ENCODE data around the gene PRCC. TPM values are rescaled to one million over a fixed set of nuclear protein-coding genes. Genes with fewer than 3 reads are reported as not detected.

Gene PRCC
- total RNA-seq, 1 experiment from 2014 or later = 25.0 TPM

DNA sequence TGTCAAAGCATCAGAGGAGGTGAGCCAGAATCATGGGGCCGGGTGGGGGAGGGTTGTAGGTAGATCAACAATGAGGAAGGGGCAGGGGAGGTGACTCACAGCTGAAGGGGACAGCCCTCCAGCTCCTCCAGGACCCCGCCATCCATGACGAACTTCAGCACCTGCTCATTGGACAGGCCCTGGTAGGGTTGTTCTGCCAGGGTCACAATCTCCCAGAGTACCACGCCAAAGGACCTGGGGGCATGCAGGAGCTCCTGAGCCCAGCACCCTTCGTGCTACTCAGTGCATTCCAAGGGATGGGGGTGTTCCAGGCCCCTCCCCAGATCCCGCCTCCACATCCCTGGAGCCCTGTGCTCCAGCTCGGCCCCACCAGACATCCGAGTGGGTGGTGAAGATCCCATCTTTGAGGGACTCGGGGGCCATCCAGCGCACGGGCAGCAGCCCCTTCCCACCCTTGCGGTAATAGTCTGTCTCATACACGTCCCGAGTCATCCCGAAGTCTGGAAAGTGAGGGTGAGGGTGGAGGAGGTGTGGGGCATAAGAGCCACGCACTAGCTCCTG is 74.0 kb downstream of the PRCC start:
- DNase-seq (ENCODE audit: low read depth) = no peak

DNA sequence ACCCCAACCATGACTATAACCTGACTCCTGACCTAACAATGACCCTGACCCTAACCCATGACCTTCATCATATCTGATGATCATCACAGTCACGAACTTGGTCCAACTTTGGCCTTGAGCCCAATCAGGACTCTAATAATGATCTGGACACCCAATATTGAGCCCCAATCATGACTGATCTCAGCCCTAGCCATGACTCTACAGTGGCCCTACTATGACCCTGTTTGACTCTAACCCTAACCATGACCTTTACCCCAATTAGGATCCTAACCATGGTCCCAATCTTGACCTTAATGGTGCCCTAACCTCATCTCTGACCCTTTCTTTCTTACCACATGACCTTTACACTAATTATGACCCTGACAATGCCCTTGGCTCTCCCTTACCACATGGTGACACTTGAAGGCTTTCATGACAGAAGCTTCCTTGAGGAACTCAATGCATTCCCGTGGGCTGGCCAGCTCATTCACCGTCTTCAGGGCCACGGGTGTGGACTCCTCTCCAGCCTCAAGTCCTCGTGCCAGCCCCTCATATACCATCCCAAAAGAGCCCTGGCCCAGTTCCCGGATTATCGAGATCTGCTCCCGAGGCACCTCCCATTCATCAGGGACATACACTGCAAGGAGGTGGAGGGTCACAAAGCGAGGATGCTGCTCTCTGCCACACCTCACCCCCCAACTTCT is 75.4 kb downstream of the PRCC start:
- no peak for DNase-seq (ENCODE audit: low read depth)

DNA sequence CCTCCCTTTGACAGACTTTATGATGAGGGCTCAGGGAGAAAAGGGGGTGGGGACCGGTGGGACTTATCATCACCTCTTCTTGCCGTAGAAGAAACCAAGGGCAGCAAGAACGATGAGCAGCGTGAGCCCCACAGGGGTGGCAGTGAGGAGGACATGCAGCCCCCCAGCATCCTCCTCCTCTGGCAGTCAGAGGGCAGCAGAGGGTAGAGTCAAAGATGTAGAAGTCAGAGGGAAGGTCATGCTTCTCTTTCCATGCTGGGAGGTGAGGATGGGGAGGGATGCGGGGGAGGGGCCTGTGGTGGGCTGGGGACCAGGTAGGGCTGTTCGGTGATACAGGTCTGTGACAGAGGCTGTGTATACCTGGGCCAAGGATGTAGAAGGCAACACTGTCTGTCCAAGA is 76.8 kb downstream of the PRCC start:
- no peak for DNase-seq (ENCODE audit: low read depth)

DNA sequence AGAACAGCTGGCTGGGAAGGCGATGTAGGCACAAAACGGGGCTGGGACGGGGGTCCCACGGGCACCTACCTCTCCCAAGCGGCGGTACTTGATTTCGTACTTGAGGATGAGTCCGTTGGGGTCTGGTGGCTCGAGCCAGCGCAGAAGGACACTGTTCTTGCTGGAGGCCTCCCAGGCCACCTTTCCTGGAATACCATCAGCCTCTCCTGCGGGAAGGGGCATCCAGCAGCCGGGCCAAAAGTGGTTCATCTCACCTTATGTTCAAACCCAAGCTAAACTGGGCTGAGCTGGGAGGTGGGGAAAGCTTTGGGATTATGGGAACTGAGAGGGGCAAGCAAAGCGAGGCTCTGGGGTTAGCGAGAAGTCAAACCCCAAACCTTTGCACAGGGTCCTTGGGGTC is 77.3 kb downstream of the PRCC start:
- no peak for DNase-seq (ENCODE audit: low read depth)

DNA sequence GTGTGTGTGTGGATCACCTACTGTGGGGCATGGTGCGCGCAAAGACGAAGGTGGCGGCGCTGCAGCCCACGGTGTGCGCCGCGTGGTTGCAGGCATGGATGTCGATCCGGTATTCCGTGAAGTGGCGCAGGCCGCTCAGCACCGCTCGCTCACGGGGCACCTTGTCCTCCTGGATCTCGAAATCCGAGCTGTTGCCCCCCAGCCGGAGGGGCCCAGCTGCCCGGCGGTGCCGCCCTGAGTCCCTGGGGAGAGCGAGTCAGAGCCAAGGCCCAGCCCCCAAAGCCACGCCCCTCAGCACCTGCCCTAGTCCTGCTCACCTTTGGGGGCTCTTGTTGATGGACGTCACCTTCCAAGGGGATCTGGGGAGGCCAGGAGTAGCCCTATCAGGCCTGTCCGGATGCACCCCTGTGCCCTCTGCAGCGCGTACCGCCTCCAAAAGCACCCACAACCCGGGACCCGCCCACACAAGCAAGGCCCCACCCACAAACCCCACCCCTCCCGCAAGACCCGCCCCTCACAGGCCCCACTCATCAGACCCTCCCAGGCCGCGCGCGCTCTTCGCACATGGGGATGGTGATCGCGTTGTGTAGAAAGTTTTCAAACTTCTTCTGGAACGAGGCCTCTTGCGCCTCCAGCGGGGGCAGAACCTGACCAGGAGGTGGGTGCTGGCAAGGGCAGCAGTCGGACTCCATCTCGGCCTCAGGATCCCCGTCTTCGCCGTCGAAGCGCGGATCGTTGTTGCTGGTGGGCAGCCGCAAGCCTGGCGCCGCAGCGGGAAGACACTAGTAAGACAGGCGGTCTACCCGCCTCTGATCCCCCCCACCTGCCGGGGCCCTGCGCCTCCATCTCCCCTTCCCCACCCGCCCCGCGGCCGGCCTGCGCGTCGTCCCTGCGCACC is 78.0 kb downstream of the PRCC start:
- no peak for DNase-seq (ENCODE audit: low read depth)

DNA sequence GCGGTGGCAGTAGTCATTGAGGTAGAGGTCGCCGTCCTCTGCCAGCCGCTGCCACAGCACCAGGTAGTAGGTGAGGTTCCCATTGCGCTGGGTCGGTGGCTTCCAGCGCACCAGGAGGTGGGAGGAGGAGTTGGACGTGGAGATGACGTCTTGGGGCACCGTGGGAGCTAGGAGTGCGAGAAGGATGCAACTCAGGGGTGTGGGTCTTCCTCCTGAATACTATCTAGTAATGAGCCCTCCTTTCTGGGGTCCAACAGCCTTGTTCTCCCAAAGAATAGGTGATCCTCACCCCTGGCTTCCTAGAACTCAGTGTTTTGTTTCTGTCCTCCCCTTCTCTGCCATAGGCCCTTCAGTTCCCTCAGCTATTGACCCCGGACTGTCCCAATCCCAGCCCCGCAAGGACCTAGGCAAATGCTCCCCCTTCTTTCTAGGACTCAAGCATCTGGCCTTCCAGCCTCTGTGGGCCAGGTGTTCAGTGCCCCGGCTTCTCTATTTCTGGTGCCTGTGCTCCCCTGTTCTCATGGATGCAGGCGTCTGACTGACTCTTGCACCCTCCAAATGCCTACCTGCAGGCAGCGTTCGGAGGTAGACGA is 78.7 kb downstream of the PRCC start:
- no peak for DNase-seq (ENCODE audit: low read depth)

DNA sequence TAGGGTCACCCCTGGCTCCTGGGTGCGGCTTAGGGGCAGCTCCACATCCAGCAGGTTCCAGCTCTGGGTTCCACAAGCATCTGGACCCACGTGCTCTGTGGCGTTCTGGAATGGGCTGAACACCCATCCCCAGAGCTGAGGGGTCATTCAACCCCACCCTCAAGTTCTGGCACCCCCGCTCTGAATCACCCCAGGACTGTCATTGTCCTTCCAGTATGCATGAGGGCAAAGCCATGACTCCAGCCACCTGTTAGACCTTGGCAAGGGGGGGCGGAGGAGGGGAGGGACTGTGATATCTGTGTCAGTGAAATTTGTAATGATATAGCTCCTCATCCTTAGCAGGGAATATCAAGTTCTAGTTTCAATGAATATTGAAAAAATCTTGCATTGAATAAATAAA is 79.3 kb downstream of the PRCC start:
- no peak for DNase-seq (ENCODE audit: low read depth)

DNA sequence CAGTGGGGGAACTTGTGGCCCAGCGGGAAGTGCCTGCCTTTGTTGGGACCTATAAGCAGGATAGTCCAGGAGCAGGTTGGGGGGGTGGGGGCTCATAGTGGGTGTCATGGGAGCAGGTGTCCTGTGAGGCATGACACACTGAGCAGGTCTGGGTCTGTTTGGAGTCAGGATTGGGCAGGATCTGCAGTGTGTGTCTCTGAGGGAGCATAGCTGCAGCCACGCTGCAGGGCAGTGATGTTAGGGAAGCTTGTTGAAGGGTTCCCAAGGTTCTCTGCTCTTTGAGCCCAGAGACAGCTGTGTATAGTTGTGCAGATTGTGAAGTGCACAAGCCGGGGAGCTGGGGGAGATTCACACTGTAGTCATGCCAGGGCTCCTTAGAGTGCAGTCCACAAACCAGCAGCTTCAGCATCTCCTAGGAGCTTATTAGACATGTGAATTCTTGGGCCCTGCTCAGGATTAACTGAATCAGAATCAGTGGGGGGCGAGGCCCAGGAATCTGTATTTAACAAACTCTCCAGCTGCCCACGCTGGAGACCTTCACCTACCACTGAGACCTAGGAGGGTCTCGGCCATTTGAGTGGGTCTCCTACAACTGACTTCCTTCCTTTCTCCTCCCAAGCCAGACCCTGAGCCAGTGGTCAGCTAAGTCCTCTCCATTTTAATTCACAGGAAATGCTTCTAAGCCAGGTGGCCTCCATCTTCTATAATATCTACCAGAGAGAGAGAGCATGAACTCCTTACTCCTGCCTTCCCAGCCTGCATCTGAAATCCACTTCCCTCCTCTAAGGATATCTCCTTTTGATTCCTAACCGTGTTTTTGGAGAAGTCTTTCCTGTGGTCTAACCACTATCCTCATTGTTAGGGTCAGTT is 80.5 kb downstream of the PRCC start:
- DNase-seq (ENCODE audit: low read depth) = no peak

DNA sequence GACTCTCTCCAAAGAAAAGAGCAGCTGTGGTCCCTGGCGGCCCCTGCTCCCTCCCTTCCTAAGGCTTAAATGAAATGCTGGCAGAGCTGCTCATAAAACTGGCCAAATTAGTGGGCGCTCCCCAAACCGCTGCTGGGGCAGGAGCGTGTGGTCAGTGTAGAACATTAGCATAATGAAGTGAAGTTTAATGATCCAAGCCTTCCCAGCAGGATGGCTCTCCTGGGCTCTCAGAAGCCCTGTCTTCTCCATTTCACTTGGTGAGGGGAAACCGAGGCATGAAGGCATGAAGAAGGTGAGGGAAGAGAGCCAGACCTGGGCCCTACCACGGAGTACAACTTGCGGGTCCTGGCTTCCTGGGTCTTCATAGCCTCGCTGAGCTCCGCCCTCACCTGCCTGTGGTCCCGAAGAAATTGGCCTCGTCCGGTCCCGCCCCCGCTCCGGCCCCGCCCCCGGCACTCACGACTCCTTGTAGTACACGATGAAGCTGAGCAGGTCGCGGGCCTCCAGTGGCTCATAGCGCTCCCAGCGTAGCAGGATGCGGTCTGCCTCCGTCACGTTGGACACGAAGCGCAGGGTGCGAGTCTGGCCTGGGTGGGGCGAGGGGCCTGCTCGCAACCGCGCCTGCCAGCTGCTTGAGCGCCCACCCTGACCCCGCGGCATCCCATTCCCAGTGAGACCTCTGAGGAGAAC is 81.3 kb downstream of the PRCC start:
- no peak for DNase-seq (ENCODE audit: low read depth)

DNA sequence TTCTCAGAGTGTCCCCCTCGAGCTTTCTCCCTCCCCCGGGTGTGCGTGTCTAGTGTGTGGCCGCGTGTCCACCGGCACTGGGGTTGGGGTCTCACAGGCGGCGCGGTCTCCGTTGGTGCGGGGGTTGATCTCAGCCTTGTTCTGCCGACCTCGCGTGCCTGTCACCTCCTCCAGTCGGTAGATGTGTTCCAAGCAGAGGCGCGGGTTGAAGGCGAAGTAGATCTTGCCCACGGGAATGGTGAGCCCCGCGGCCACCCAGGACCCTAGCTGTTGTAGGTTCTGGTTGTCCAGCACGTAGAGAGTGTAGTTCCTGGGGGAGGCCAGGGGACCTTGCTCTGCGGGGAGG is 81.8 kb downstream of the PRCC start:
- no peak for DNase-seq (ENCODE audit: low read depth)

Other genes starting within 250 kb of the PRCC start
- 32.8 and 35.5 TPM in 2 replicates for gene IQGAP3, start 195.0 kb upstream of the PRCC start, total RNA-seq (2014; rRNA removed; shearing (Covaris generic))
- not detected in 2 replicates for gene TTC24, start 187.8 kb upstream of the PRCC start, total RNA-seq (2014; rRNA removed; shearing (Covaris generic))
- 85.4 and 91.0 TPM in 2 replicates for gene NAXE, start 175.8 kb upstream of the PRCC start, total RNA-seq (2014; rRNA removed; shearing (Covaris generic))
- 17.2 and 23.8 TPM in 2 replicates for gene GPATCH4, start 166.1 kb upstream of the PRCC start, total RNA-seq (2014; rRNA removed; shearing (Covaris generic))
- gene HAPLN2, start 148.1 kb upstream of the PRCC start, total RNA-seq (2014; rRNA removed; shearing (Covaris generic)) = not detected in 2 replicates
- gene BCAN, start 125.4 kb upstream of the PRCC start, total RNA-seq (2014; rRNA removed; shearing (Covaris generic)) = 0.12 TPM in 1 of 2 replicates, not detected in the other
- 24.2 and 39.1 TPM in 2 replicates for gene NES, start 90.1 kb upstream of the PRCC start, total RNA-seq (2014; rRNA removed; shearing (Covaris generic))
- 66.6 and 81.6 TPM in 2 replicates for gene CRABP2, start 62.0 kb upstream of the PRCC start, total RNA-seq (2014; rRNA removed; shearing (Covaris generic))
- gene METTL25B, start 39.1 kb upstream of the PRCC start, total RNA-seq (2014; rRNA removed; shearing (Covaris generic)) = 6.4 and 6.9 TPM in 2 replicates
- gene ISG20L2, start 38.8 kb upstream of the PRCC start, total RNA-seq (2014; rRNA removed; shearing (Covaris generic)) = 14.3 and 16.4 TPM in 2 replicates
- gene MRPL24, start 26.4 kb upstream of the PRCC start, total RNA-seq (2014; rRNA removed; shearing (Covaris generic)) = 57.9 and 68.2 TPM in 2 replicates
- 230 and 306 TPM in 2 replicates for gene HDGF, start 15.9 kb upstream of the PRCC start, total RNA-seq (2014; rRNA removed; shearing (Covaris generic))
- 0.48 TPM in 1 of 2 replicates, not detected in the other for gene SH2D2A, start 49.3 kb downstream of the PRCC start, total RNA-seq (2014; rRNA removed; shearing (Covaris generic))
- not detected in 2 replicates for gene INSRR, start 91.6 kb downstream of the PRCC start, total RNA-seq (2014; rRNA removed; shearing (Covaris generic))
- gene NTRK1, start 93.3 kb downstream of the PRCC start, total RNA-seq (2014; rRNA removed; shearing (Covaris generic)) = not detected in 2 replicates
- gene PEAR1, start 126.2 kb downstream of the PRCC start, total RNA-seq (2014; rRNA removed; shearing (Covaris generic)) = not detected in 2 replicates
- gene LRRC71, start 153.1 kb downstream of the PRCC start, total RNA-seq (2014; rRNA removed; shearing (Covaris generic)) = not detected in 2 replicates